Retinal pigment epithelial cell (primary cell): Measurements from ENCODE around the gene AGTR2.
"Not testable (repeated sequence)": the region's sequence is repeated elsewhere in the genome, so short reads cannot be mapped to it uniquely, and the experiment has no call there.

Experiments
- DNase-seq: peaks from one replicate; pipeline ENCODE4 v3.0.0-alpha.2; 2010; ENCODE audit warnings: low read depth
- H3K4me3 ChIP-seq: 2 replicates; pipeline ENCODE4 v1.5.1; 2011; ENCODE audit warnings: mild to moderate bottlenecking, low read length, control low read depth, moderate library complexity
- TF ChIP-seq, protein P1 (sequence below): conservative IDR thresholded peaks from 2 replicates; pipeline ENCODE4 v1.5.1; 2011; ENCODE audit warnings: low read depth, low read length, control low read depth, inconsistent platforms

AGTR2 gene

DNA sequence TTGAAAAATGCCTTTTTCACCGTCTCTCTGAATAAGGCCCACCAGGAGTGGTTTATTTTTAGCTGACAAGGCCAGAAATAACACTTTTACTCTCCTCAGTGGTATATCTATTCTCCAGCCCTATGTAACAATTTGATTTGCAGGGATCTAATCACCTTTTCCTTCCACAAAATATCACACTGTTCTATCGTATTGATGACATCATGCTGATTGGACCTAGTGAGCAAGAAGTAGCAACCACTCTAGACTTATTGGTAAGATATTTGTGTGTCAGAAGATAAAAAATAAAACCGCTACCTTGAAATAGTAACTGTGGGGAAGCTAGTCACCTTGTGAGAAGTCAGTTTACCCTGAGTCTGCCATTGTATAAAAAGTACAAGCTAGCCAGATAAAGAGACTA is 27.7 kb downstream of the AGTR2 start:
- no peak overlapping the region for H3K4me3 ChIP-seq
- DNase-seq: no peak
- TF ChIP-seq, protein P1, sequence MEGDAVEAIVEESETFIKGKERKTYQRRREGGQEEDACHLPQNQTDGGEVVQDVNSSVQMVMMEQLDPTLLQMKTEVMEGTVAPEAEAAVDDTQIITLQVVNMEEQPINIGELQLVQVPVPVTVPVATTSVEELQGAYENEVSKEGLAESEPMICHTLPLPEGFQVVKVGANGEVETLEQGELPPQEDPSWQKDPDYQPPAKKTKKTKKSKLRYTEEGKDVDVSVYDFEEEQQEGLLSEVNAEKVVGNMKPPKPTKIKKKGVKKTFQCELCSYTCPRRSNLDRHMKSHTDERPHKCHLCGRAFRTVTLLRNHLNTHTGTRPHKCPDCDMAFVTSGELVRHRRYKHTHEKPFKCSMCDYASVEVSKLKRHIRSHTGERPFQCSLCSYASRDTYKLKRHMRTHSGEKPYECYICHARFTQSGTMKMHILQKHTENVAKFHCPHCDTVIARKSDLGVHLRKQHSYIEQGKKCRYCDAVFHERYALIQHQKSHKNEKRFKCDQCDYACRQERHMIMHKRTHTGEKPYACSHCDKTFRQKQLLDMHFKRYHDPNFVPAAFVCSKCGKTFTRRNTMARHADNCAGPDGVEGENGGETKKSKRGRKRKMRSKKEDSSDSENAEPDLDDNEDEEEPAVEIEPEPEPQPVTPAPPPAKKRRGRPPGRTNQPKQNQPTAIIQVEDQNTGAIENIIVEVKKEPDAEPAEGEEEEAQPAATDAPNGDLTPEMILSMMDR: no peak

DNA sequence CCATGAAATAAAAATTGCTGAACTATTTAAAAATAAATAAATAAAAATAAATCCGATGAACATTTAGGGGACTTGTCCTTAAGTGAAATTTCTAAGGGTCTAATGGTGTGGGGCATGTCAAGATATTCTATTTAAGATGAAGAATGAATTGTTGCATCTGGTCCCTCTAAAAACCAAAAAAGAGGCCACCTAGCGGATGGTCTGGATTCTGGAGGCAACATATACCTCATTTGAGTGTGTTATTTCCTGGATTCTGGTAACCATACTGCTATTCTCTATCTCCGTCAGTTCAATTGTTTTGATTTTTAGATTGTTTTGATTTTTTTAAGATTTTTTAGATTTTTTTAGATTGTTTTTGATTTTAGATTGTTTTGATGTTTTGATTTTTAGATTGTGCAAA is 28.3 kb downstream of the AGTR2 start:
- no peak for DNase-seq
- TF ChIP-seq, protein P1: no peak

GRCh38 chrX:116204932-116205331 is 34.4 kb downstream of the AGTR2 start:
- TF ChIP-seq, protein P1: peak; percentile 62
- no peak for DNase-seq
- no peak overlapping the region for H3K4me3 ChIP-seq

More for the DNA sequence above, 28.3 kb downstream of the AGTR2 start:
- H3K4me3 ChIP-seq: no peak overlapping the region

DNA sequence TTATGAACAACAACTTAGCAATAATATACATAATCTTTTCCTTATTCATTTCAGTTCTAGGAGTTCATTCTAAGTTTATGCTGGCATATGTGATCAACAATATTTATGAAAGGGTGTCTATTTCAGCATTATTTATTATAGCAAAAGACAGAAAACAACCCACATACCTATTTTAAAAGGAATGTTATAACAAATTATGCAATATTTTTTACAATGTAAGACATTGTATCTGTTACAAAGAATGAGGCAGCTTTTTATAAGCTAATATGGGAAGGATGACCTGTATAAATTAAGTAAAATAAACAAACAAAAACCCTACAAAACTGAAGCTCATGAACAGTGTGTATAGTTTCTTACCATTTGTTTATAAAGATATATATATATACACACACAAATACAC is 42.7 kb downstream of the AGTR2 start:
- H3K4me3 ChIP-seq: no peak overlapping the region
- TF ChIP-seq, protein P1: no peak
- DNase-seq: no peak

- H3K4me3 ChIP-seq, DNase-seq: not testable (repeated sequence)
Observed at GRCh38 chrX:116217080-116217479, 46.5 kb downstream of the AGTR2 start.
